Stimulated activated naive CD4-positive, alpha-beta T cell (primary cell): ENCODE data around the gene PIP5K1B.

Source experiments
- DNase-seq, 6 experiments: peaks; one replicate each; lab custom pipeline; 2025; lab: John Stamatoyannopoulos, UW

The PIP5K1B gene

GRCh38 chr9:68775003-68775730 is 70.1 kb downstream of the PIP5K1B start:
- no peak for DNase-seq

- DNase-seq: no peak
Observed at GRCh38 chr9:68777070-68777763, 72.2 kb downstream of the PIP5K1B start.

- DNase-seq: no peak
Observed at GRCh38 chr9:68778635-68779034, 73.6 kb downstream of the PIP5K1B start.

GRCh38 chr9:68779558-68780379 is 74.7 kb downstream of the PIP5K1B start:
- peak; percentile 90 to 95 (median 92) for DNase-seq

GRCh38 chr9:68780380-68780712 is 75.3 kb downstream of the PIP5K1B start:
- no peak for DNase-seq

- DNase-seq: peak in 1 of 6 experiments; percentile 24
Observed at GRCh38 chr9:68780720-68781119, 75.7 kb downstream of the PIP5K1B start.

GRCh38 chr9:68781928-68782327 is 76.9 kb downstream of the PIP5K1B start:
- DNase-seq: no peak

- no peak for DNase-seq
Observed at GRCh38 chr9:68782546-68782945, 77.5 kb downstream of the PIP5K1B start.

GRCh38 chr9:68785965-68786364 is 80.9 kb downstream of the PIP5K1B start:
- no peak for DNase-seq

- DNase-seq: no peak
Observed at GRCh38 chr9:68791169-68791568, 86.1 kb downstream of the PIP5K1B start.

- DNase-seq: no peak
Observed at GRCh38 chr9:68793605-68794343, 88.7 kb downstream of the PIP5K1B start.

GRCh38 chr9:68794898-68795297 is 89.9 kb downstream of the PIP5K1B start:
- no peak for DNase-seq

- DNase-seq: no peak
Observed at GRCh38 chr9:68795411-68795810, 90.4 kb downstream of the PIP5K1B start.

- DNase-seq: no peak
Observed at GRCh38 chr9:68797116-68797515, 92.1 kb downstream of the PIP5K1B start.

- DNase-seq: no peak
Observed at GRCh38 chr9:68798423-68798822, 93.4 kb downstream of the PIP5K1B start.

- no peak for DNase-seq
Observed at GRCh38 chr9:68800836-68801235, 95.8 kb downstream of the PIP5K1B start.

GRCh38 chr9:68802525-68803015 is 97.5 kb downstream of the PIP5K1B start:
- no peak for DNase-seq

- DNase-seq: no peak
Observed at GRCh38 chr9:68804911-68805889, 100.2 kb downstream of the PIP5K1B start.

- no peak for DNase-seq
Observed at GRCh38 chr9:68805890-68806517, 101.0 kb downstream of the PIP5K1B start.

GRCh38 chr9:68808338-68808890 is 103.4 kb downstream of the PIP5K1B start:
- DNase-seq: no peak
